HG03575 (cell line): Measurements from ENCODE around the gene APBB1IP.
"Not testable (repeated sequence)": the region's sequence is repeated elsewhere in the genome, so short reads cannot be mapped to it uniquely, and the experiment has no call there.

Experiments used
- ATAC-seq: cut with Tn5 transposase; IDR thresholded peaks from one replicate; pipeline ENCODE4 v1.9.1; 2021; ENCODE audit not compliant: unreplicated experiment, insufficient number of reproducible peaks, low FRiP score; ENCODE audit errors: extremely low read depth

The APBB1IP gene

GRCh38 chr10:26439406-26440087, 1.4 kb downstream of the APBB1IP start:
- no peak for ATAC-seq

GRCh38 chr10:26440088-26440470, 1.9 kb downstream of the APBB1IP start:
- ATAC-seq, result no peak

GRCh38 chr10:26441491-26442214, 3.5 kb downstream of the APBB1IP start:
- no peak for ATAC-seq

- ATAC-seq, result no peak
Observed at GRCh38 chr10:26445411-26446031, 7.4 kb downstream of the APBB1IP start.

DNA sequence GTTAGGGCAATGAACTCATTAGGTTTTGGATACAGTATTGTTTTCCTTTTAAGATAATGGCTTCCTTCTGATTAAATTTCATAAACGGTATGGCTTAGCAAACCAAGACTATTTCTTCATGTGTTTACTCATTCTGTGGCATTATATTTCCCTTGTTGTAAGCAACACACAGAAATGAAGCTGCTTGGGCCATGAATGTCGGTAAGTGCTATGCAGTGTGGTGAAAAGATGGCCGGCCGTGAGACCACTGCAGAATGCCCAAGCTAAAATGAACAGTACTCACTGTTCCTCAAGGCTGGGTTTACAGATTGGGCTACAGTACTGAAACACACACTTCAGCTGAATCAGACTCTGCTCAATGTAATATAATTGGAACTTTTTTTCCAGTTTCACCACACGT, 8.1 kb downstream of the APBB1IP start:
- ATAC-seq, result no peak

GRCh38 chr10:26448292-26448691, 10.2 kb downstream of the APBB1IP start:
- peak; percentile 13 for ATAC-seq

- peak; percentile 75 for ATAC-seq
Observed at GRCh38 chr10:26448706-26449435, 10.7 kb downstream of the APBB1IP start.

DNA sequence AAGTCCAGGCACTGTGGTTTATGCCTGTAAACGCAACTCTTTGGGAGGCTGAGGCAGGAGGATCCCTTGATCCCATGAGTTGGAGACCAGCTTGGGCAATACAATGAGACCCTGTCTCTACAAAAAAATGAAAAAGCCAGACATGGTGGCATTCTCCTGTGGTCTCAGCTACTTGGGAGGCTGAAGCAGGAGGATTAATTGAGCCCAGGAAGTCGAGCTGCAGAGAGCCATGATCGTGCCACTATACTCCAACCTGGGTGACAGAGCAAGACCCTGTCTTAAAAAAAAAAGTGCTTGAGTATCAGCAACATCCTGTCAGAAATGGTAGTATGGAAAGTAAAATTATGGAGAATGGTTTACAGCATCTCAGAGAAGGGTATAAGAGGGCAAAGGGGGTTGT, 11.6 kb downstream of the APBB1IP start:
- ATAC-seq, result no peak

DNA sequence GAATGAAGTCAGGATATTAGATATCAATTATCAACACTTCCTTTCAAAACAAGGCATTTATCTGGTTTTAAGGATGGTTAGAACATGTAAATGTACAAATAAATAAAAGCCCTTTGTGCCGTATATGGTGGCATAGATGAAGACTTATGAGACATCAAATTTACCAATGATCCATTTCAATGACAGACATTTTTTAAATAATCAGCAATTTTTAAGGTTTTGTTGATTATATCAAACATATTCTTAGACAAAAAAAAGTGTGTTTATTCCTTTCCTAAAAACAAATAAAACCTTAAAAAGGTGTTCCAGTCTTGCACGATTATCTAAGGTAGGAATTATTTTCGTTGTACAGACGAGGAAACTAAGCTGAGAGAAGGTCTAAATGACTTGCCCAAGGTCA, 13.8 kb downstream of the APBB1IP start:
- ATAC-seq, result no peak

- no peak for ATAC-seq
Observed at GRCh38 chr10:26453850-26454249, 15.7 kb downstream of the APBB1IP start.

DNA sequence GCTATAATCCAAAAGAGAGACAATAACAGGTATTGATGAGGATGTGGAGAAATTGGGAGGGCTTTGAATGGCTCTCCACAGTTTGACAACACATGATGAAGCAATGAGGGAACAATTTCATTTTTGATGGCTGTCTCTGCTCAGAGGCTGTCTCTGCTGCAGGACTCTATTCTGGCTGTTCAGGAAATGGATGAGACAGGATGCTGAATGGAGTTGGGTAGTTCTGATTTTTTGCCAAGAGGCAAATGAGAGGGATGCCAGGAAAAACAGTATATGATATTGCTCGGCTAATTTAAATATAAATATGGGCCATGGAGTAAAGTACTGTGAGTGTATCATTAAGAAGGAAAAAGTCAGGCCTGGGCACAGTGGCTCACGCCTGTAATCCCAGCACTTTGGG, 16.8 kb downstream of the APBB1IP start:
- ATAC-seq, result no peak

- no peak for ATAC-seq
Observed at GRCh38 chr10:26455567-26456315, 17.6 kb downstream of the APBB1IP start.

GRCh38 chr10:26457088-26457487, 18.9 kb downstream of the APBB1IP start:
- peak; percentile 71 for ATAC-seq

DNA sequence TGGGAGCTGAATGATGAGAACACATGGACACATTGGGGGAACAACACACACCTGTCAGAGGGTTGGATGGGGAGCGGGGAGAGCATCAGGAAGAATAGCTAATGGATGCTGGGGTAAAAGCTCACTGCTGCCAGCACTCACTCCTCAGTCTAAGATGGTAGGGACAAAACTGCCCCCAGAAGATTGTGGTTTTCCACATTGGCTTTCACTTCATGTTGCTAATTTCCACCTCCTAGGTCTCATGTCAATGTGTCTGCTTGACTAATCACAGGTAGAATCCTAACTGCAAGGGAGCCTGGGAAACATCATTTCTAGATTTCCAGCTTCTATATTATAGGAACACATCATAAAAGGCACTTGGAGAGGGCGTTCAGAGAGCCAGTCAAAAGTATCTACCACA, 22.6 kb downstream of the APBB1IP start:
- no peak for ATAC-seq

DNA sequence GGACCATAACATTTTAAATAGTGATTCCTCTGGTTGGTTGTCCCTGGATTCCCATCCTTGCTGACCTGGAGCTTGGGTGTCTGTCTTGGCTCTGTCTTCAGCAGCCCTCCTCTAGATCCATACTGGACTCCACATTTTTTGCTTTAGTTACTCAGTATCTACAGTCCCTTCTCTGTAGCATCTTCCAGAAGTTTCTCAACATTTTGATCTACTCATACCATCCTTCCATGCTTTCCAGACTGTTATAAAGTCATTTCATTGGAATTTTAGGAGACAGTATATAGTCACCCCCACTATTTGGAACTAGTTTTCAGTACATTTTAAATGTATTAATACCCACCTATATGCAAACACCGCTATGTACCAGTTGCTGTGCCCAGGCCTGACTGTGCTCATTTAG, 25.8 kb downstream of the APBB1IP start:
- no peak for ATAC-seq

DNA sequence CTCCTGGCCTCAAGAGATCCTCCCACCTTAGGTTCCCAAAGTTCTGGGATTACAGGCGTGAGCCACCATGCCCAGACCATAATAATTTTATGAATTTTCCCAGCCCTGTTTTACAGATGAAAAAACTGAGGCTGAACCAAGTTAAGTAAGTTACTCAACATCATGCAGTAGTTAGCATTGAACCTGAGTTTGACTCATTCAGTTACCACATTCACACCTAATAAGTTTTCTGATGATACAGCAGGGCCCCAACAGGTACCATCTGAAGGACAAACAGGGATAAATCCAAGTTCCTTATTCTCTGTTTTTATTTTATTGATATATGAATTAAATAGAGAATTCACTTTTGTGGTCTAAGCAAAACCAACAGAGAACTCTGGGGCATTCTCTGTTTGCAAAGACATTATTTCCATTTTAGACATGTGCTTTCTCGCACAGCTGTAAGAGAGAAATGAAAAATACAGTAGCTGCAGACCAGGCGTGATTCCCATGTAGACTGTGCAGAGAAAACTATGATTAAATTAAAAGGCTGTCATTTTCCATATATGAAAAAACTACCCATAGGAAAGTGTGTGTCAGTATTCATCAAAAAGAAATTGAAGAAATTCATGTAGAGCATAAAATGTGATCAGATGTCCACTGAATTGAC, 26.6 kb downstream of the APBB1IP start:
- no peak for ATAC-seq

DNA sequence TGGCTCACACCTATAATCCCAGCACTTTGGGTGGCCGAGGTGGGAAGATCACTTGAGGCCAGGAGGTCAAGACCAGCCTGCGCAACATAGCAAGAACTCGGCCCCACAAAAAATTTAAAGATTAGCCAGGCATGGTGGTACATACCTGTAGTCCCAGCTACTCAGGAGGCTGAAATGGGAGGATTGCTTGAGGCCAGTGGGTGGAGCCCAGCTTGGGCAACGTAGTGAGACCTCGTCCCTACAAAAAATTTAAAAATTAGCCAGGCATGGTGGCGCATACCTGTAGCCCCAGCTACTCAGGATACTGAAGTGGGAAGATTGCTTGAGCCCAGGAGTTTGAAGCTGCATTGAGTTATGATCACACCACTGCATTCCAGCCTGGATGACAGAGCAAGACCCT, 28.4 kb downstream of the APBB1IP start:
- not testable (repeated sequence) for ATAC-seq

- ATAC-seq, result no peak
Observed at GRCh38 chr10:26467639-26468038, 29.5 kb downstream of the APBB1IP start.

GRCh38 chr10:26468291-26468690, 30.1 kb downstream of the APBB1IP start:
- ATAC-seq, result no peak
